Epithelial cell of esophagus (primary cell): ENCODE data around the gene LGR6.
"Not testable (repeated sequence)": the region's sequence is repeated elsewhere in the genome, so short reads cannot be mapped to it uniquely, and the experiment has no call there.

Experiments
- DNase-seq: peaks from one replicate; pipeline ENCODE4 v3.0.0; 2010; ENCODE audit warnings: low read depth
- H3K4me3 ChIP-seq: 2 replicates; pipeline ENCODE4 v1.5.1; 2011; ENCODE audit warnings: mild to moderate bottlenecking, low read length, control low read depth
- CTCF ChIP-seq: IDR thresholded peaks from 2 replicates; pipeline ENCODE4 v1.5.1; 2011; ENCODE audit warnings: low read depth, mild to moderate bottlenecking, low read length, control low read depth, inconsistent platforms; ENCODE audit not compliant: insufficient read depth; ENCODE audit errors: missing control alignments

LGR6 gene

GRCh38 chr1:202189918-202190715 is 3.5 kb upstream of the LGR6 start:
- DNase-seq = no peak
- no peak for TF ChIP-seq CTCF
- H3K4me3 ChIP-seq = no peak overlapping the region

- DNase-seq, H3K4me3 ChIP-seq: not testable (repeated sequence)
Measured at GRCh38 chr1:202191391-202191790, 2.2 kb upstream of the LGR6 start.

GRCh38 chr1:202192770-202193613 is 607 bp upstream of the LGR6 start:
- no peak overlapping the region for H3K4me3 ChIP-seq

GRCh38 chr1:202194328-202194648 is 689 bp downstream of the LGR6 start:
- no peak for TF ChIP-seq CTCF
- no peak for DNase-seq
- no peak overlapping the region for H3K4me3 ChIP-seq

More at GRCh38 chr1:202192770-202193613, 607 bp upstream of the LGR6 start:
- peak; percentile 86 for TF ChIP-seq CTCF
- peak; percentile 50 for DNase-seq

GRCh38 chr1:202197653-202198365 is 4.2 kb downstream of the LGR6 start:
- no peak for DNase-seq
- no peak overlapping the region for H3K4me3 ChIP-seq
- TF ChIP-seq CTCF = no peak

- H3K4me3 ChIP-seq = no peak overlapping the region
- TF ChIP-seq CTCF = no peak
- no peak for DNase-seq
Measured at GRCh38 chr1:202198366-202198724, 4.7 kb downstream of the LGR6 start.
